ENCODE results near the gene TMEM144.

GRCh38 chr4:158211222-158211621 is 936 bp downstream of the TMEM144 start:
- TF ChIP-seq CTCF (IDR thresholded peaks at IDR 0.05), result no peak
- TF ChIP-seq POLR2A (IDR thresholded peaks at IDR 0.05), result no peak
